GM21423 (cell line): ENCODE data around the gene TUBGCP4.

Experiments used
- ATAC-seq: cut with Tn5 transposase; IDR thresholded peaks from one replicate; pipeline ENCODE4 v1.9.1; 2021; ENCODE audit warnings: mild to moderate bottlenecking, moderate library complexity; ENCODE audit not compliant: unreplicated experiment

TUBGCP4 gene

DNA sequence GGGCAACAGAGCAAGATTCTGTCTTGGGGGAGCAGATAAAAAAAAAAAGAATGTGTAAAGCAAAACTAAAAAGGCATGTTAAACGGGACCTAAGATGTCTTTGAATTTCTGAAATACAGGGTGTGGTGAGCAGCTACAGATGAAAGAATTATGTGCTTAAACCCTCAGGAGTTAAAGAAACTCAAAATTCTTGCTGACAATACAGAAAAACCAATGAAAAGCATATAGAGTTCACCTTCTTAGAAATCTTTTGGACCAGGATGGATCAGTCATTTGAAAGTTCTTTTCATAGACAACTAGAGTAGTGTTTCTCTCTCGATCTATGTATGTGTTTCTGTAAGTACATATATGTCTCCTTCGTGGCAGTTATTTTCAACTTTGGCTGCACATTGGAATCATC, 31.4 kb downstream of the TUBGCP4 start:
- ATAC-seq, result no peak

DNA sequence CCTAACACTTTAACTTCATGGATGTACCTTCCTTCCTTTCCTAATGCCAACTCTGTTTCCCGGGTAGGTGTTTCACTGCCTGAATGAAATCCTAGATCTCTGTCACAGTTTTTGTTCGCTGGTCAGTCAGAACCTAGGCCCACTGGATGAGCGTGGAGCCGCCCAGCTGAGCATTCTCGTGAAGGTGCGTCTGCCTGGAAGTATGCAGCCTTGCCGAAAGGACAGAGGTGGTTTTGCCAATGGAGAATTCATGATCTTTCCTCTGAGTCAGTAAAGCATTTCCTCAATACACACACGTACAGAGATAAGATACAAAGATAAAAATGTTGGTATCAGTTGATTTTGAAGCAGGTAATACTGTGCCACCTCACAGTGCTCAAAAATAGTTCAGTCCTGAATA, 32.7 kb downstream of the TUBGCP4 start:
- no peak for ATAC-seq

DNA sequence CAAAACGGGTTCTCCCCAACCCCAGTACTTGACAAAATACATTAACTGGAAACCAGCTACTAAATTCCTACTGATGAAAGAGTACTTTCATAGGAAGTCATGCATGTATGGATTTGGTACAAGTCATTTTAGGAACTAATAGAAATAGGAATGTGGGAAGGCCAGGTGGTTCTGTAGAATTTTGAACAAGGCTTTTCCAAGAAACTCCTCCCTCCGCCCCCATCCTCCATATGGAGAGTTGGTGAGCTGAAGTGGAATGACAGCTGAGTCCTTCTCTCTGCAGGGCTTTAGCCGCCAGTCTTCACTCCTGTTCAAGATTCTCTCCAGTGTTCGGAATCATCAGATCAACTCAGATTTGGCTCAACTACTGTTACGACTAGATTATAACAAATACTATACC, 33.2 kb downstream of the TUBGCP4 start:
- no peak for ATAC-seq

DNA sequence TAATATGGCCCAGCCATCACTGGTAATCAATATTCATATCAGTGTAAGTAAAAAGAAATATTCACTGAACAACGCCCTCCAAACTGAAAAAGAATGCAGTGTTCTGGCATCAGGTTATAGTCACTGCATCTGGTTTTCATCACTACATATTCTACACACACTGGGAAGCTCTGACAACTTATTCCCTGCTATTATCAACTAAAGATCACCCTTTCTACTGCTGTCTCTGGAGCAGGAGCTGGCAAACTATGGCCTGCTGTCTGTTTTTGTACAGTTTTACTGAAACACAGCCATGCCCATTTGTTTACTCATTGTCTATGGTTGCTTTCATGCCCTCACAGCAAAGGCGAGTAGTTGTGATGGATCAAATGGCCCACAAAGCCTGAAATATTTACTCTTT, 35.3 kb downstream of the TUBGCP4 start:
- no peak for ATAC-seq

DNA sequence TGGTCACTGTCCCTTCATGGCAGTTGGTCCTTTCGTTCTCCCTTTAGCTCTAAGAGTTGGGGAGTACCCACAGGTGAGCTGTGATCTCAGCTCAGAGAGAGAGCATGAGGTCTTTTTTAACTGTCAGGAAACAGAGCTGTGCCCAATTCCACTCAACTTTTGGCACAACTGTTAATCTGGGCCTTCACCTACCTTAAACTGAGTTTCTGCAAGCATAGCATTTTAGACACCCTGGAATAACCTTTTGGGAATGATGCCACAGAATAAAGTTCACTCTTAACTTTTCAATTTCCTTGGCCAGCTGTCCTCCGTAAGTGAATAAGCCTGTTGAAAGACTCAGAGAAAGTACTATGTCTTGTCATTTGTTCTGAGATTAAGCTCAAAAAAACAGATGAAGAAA, 35.9 kb downstream of the TUBGCP4 start:
- no peak for ATAC-seq

- ATAC-seq, result no peak
Measured at GRCh38 chr15:43408789-43409188, 37.9 kb downstream of the TUBGCP4 start.

- ATAC-seq, result no peak
Measured at GRCh38 chr15:43410572-43411214, 39.8 kb downstream of the TUBGCP4 start.

GRCh38 chr15:43412096-43412495, 41.2 kb downstream of the TUBGCP4 start:
- ATAC-seq, result no peak

DNA sequence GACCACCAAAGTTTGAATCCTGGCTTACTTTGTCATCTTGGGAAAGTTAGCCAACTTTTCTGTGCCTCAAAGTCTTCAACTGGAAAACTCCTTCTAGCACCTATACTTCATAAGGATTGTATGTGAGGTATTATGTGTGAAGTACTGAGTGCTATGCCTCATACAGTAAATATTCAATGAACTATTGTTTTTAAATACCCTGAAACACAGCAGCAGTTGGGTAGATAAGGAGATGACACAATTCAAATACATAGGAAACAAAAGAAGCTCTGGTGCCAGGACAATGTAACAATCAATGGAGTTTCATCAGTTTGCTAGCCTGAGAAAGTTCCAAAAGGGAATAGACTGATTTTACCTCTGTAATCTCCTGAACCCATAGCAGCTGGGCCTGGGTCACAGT, 43.3 kb downstream of the TUBGCP4 start:
- ATAC-seq, result no peak

DNA sequence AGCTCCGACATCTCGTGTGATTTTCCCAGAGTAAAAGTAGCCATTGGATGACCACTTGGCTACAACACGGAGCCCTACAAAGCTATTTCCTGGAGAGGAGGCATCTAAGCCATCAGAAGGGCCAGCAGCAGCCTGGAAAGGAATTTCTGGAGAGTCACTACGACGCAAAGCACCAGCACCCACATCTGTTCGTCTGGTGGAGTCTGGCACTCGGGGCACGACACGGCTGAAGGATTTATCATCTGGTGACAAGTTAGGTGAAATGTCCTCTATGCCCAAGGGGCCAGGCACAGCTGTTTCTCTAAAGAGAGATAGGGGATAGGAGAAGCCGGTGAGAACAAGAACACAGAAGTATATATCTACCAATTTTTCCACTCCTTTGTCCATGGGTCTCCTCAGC, 49.5 kb downstream of the TUBGCP4 start:
- no peak for ATAC-seq

DNA sequence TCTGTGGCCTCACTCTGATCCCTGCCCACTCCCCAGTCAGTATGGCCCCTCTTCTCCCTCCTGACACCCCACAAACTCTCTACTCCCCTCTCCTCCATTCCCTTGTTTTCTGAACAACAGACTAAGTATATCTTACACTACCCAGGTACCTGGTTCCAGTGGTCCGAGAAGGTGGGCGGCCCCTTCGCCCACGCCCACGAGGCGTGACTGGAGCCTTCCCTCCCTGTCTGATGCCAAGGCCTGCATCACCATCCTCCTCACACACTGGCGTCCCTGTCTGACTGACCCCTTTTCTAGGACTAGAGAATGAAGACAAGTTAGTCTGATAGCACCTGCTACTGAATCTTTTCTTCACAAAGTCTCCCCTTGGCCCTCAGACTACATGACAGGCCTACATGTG, 50.0 kb downstream of the TUBGCP4 start:
- ATAC-seq, result no peak

DNA sequence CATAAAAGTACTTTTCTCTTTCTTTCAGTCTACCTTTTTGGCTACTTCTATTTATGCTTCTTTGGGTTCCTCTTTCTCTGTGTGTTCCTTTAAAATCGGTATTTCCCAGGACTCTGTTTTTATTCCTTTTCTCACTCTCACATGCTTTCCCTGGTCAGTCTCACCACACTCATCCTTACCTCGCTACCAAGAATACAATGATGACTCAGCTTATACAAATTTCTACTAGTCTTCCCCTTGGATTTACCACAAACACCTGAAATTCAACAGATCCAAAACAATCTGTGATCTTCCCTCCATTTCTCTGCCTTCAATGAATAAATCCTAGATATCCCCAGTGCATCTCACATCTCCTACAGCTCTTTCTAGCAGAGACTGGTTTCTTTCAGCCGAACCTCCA, 52.9 kb downstream of the TUBGCP4 start:
- ATAC-seq, result no peak

DNA sequence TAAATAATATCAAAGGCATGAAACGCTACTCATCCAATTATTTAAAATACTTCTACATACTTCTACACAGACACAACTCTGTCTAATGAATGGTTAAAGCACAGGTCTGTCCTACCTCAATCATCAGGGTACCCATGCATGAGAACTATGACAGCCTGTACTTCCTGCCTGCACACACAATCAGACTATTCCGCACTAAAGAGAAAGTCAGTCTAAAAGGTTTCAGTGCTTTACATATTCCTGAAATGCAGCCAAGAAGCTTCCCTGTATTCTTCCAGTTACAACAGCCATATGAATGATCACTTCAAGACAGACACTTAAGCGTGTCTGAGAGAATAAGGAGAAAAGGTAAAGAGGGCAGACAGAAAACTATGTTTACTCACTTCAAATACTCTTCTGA, 58.8 kb downstream of the TUBGCP4 start:
- no peak for ATAC-seq

DNA sequence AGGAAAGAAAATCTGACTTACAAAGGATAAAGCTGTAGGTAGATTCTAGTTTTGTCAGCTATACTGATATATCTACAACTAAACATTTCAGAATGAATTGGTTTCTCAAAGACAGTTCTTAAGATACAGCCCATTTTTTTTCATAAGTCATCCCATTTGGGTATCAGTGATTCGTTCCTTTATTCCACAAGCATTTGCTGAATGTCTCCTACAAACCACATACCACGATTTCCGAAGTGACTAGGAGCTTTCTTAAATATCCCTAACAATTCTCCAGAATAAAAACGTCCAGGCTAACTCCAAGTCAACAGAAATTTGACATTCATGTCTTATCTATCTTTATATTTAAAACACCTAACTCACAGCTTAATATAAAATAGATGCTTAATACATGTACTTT, 62.3 kb downstream of the TUBGCP4 start:
- ATAC-seq, result no peak

GRCh38 chr15:43433661-43434303, 62.9 kb downstream of the TUBGCP4 start:
- ATAC-seq, result no peak

GRCh38 chr15:43434446-43434845, 63.5 kb downstream of the TUBGCP4 start:
- ATAC-seq, result no peak

DNA sequence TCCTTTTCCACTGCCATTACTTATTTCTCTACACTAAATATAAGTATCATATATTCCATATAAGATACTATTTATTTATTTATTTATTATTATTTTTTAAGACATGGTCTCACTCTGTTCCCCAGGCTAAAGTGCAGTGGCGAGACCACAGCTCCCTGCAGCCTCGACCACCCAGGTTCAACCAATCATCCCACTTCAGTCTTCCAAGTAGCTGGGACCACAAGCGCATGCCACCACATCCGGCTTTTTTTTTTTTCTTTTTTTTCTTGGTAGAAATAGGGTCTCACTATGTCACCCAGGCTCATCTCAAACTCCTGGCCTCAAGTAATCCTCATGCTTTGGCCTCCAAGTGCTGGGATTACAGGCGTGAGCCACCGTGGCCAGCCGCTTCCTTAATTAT, 65.5 kb downstream of the TUBGCP4 start:
- no peak for ATAC-seq

DNA sequence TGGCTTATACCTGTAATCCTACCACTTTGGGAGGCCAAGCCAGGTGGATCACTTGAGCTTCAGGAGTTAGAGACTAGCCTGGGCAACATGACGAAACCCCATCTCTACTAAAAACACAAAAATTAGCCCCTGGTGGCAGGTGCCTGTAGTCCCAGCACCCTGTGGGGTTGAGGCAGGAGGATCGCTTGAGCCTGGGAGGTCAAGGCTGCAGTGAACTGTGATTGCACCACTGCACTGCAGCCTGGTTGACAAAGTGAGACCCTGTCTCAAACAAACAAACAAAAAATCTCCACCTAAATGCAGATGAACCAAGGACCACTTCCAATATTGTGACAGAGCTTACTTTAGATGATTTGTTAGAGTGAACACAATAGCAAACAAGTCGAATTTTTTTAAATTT, 68.4 kb downstream of the TUBGCP4 start:
- ATAC-seq, result no peak

- peak; percentile 55 for ATAC-seq
Measured at GRCh38 chr15:43440721-43441281, 69.9 kb downstream of the TUBGCP4 start.

- ATAC-seq, result no peak
Measured at GRCh38 chr15:43441316-43441715, 70.4 kb downstream of the TUBGCP4 start.

DNA sequence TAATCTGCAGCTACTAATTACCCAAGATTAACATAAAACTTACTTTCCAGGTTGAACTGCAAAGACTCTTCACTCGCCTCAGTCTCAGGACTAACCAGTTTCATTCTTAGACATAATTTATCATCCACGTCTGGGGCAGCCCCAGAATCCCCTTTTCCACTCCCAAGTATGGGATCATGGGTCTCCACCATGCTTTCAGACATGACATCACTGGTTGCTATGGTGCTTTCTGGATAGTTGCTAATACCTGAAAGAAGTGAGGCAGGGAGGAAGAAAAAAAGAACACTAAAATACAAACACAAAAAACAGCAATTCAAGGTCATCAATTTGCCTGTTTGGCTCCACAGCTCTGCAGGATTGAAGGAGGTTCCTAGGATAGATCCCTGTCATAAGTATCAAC, 75.4 kb downstream of the TUBGCP4 start:
- ATAC-seq, result no peak

DNA sequence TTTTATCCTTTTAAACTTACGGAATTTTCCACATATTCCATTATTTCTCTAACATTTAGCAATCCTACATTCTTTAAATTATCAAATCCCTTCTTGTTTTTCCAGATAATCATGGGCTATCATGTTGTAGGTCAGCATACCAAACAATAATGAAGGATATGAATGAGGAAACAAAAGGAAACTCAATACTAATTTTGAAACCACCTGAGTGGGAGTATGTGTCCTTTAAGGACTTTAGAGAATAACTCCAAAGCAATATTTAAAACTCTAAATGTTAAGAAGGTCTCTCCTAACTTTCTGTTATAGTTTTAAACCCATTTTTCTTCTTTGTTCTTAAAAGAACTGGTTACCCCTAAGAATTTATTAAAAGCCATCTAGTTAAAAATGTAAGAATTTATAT, 79.1 kb downstream of the TUBGCP4 start:
- no peak for ATAC-seq
